ENCODE data around the gene NAALADL2. TPM values are rescaled to one million over a fixed set of nuclear protein-coding genes. Genes with fewer than 3 reads are reported as not detected.

NAALADL2 gene
- total RNA-seq, 4 donors from 2014 or later = 10.3 to 16.7 (median 10.9) TPM

- H3K27ac ChIP-seq = no peak overlapping the region
- 61 to 62% methylated on average over 6 of the region's 6 CpGs for WGBS, 2 donors
- TF ChIP-seq CTCF (IDR thresholded peaks at IDR 0.05) (no peak), POLR2A (IDR thresholded peaks at IDR 0.05) (no peak), EP300 (IDR thresholded peaks at IDR 0.05) (no peak)
These were observed 156.0 kb downstream of the NAALADL2 start for GRCh38 chr3:175015056-175015635.

GRCh38 chr3:175018946-175019727 is 160.0 kb downstream of the NAALADL2 start:
- Histone ChIP-seq H3K27me3 (no peaks in the 10 kb centered on the region), H3K27ac (no peak overlapping the region), H3K9me3 (no peaks in the 10 kb centered on the region), H3K36me3 (no peaks in the 10 kb centered on the region), H3K4me1 (no peaks in the 10 kb centered on the region), H3K4me3 (no peak overlapping the region)
- WGBS, 2 donors = 80 to 81% methylated on average over 5 of the region's 5 CpGs
- TF ChIP-seq EP300 (IDR thresholded peaks at IDR 0.05) (no peak), CTCF (IDR thresholded peaks at IDR 0.05) (no peak), POLR2A (IDR thresholded peaks at IDR 0.05) (no peak)
- no peak for DNase-seq (ENCODE audit: low spot score in 2 of 2)

More at GRCh38 chr3:175015056-175015635, 156.0 kb downstream of the NAALADL2 start:
- no peak for DNase-seq (ENCODE audit: low spot score in 2 of 2)
- Histone ChIP-seq H3K4me1 (no peaks in the 10 kb centered on the region), H3K4me3 (no peak overlapping the region), H3K27me3 (no peaks in the 10 kb centered on the region), H3K9me3 (no peaks in the 10 kb centered on the region), H3K36me3 (no peaks in the 10 kb centered on the region)

- DNase-seq (ENCODE audit: low spot score in 2 of 2) = no peak
- no peaks in the 10 kb centered on the region for H3K4me1 ChIP-seq
- no peak overlapping the region for H3K27ac ChIP-seq
- 93% methylated on average over 1 of the region's 1 CpG for WGBS, 2 donors
- no peaks in the 10 kb centered on the region for H3K9me3 ChIP-seq
- no peaks in the 10 kb centered on the region for H3K27me3 ChIP-seq
- no peak overlapping the region for H3K4me3 ChIP-seq
- no peak for TF ChIP-seq CTCF (IDR thresholded peaks at IDR 0.05)
- TF ChIP-seq EP300 (IDR thresholded peaks at IDR 0.05) = no peak
- TF ChIP-seq POLR2A (IDR thresholded peaks at IDR 0.05) = no peak
- H3K36me3 ChIP-seq = no peaks in the 10 kb centered on the region
These were observed 161.0 kb downstream of the NAALADL2 start for GRCh38 chr3:175020101-175020500.

- DNase-seq (ENCODE audit: low spot score in 2 of 2) = no peak
- Histone ChIP-seq H3K27me3 (no peaks in the 10 kb centered on the region), H3K9me3 (peaks cover 0 to 5% (median 0%) of the 10 kb centered on the region in 4 donors), H3K4me1 (no peaks in the 10 kb centered on the region), H3K27ac (no peak overlapping the region), H3K4me3 (no peak overlapping the region), H3K36me3 (no peaks in the 10 kb centered on the region)
- TF ChIP-seq EP300 (IDR thresholded peaks at IDR 0.05) (no peak), CTCF (IDR thresholded peaks at IDR 0.05) (no peak), POLR2A (IDR thresholded peaks at IDR 0.05) (no peak)
- WGBS, 2 donors = 91 to 93% methylated on average over 2 of the region's 2 CpGs
These were observed 170.7 kb downstream of the NAALADL2 start for GRCh38 chr3:175029828-175030227.

GRCh38 chr3:175039875-175040274 is 180.7 kb downstream of the NAALADL2 start:
- WGBS, 2 donors = 91% methylated on average over 4 of the region's 4 CpGs
- no peak for DNase-seq (ENCODE audit: low spot score in 2 of 2)
- H3K27me3 ChIP-seq = no peaks in the 10 kb centered on the region
- no peaks in the 10 kb centered on the region for H3K4me1 ChIP-seq
- H3K9me3 ChIP-seq = no peaks in the 10 kb centered on the region
- H3K36me3 ChIP-seq = no peaks in the 10 kb centered on the region
- TF ChIP-seq CTCF (IDR thresholded peaks at IDR 0.05) = no peak
- TF ChIP-seq EP300 (IDR thresholded peaks at IDR 0.05) = no peak
- TF ChIP-seq POLR2A (IDR thresholded peaks at IDR 0.05) = no peak
- H3K27ac ChIP-seq = no peak overlapping the region
- no peak overlapping the region for H3K4me3 ChIP-seq
